Fibroblast of lung (primary cell): Measurements from ENCODE around the gene ATP8B2. TPM values are rescaled to one million over a fixed set of nuclear protein-coding genes. Genes with fewer than 3 reads are reported as not detected.

Source experiments
- DNase-seq, 2 donors: peaks; one replicate each; pipeline versions ENCODE4 v3.0.0 to v3.0.0-alpha.2; 2010; ENCODE audit warnings: low read depth in 2 of 2
- H2AFZ ChIP-seq: 2 replicates; pipeline ENCODE4 v1.5.1; 2012; ENCODE audit warnings: low read length, control low read depth, inconsistent platforms
- H3K27ac ChIP-seq: 2 replicates; pipeline ENCODE4 v1.5.1; 2011; ENCODE audit warnings: low read length, control low read depth; ENCODE audit not compliant: insufficient read depth
- H3K27me3 ChIP-seq: 2 replicates; pipeline ENCODE4 v1.5.1; 2011; ENCODE audit warnings: mild to moderate bottlenecking, low read length; ENCODE audit not compliant: control insufficient read depth, insufficient read depth
- H3K36me3 ChIP-seq: 2 replicates; pipeline ENCODE4 v1.5.1; 2011; ENCODE audit warnings: low read length; ENCODE audit not compliant: control insufficient read depth, insufficient read depth
- H3K4me1 ChIP-seq: 2 replicates; pipeline ENCODE4 v1.5.1; 2011; ENCODE audit warnings: low read length; ENCODE audit not compliant: control insufficient read depth, insufficient read depth; ENCODE audit errors: extremely low read depth
- H3K4me2 ChIP-seq: 2 replicates; pipeline ENCODE4 v1.5.1; 2011; ENCODE audit warnings: low read length, control low read depth; ENCODE audit not compliant: insufficient read depth; ENCODE audit errors: extremely low read depth
- H3K4me3 ChIP-seq, 4 experiments: fragments of 200-600 bp in 1 of 4; sonication (generic) in 1 of 4; replicated peaks in 1 of 4; 2 replicates each; pipeline ENCODE4 v1.5.1; 2011 to 2016; ENCODE audit warnings: low read length in 4 of 4, low read depth in 3 of 4, mild to moderate bottlenecking in 3 of 4, control low read depth in 2 of 4, inconsistent platforms in 1 of 4, mixed read lengths in 1 of 4; ENCODE audit not compliant: insufficient read depth in 1 of 4; ENCODE audit errors: control extremely low read depth in 1 of 4
- H3K79me2 ChIP-seq: 2 replicates; pipeline ENCODE4 v1.5.1; 2012; ENCODE audit warnings: mild to moderate bottlenecking, low read length, inconsistent platforms; ENCODE audit not compliant: control insufficient read depth, insufficient read depth
- H3K9ac ChIP-seq: 2 replicates; pipeline ENCODE4 v1.5.1; 2011; ENCODE audit warnings: mild to moderate bottlenecking, low read length, control low read depth; ENCODE audit not compliant: insufficient read depth
- H3K9me3 ChIP-seq: 2 replicates; pipeline ENCODE4 v1.5.1; 2012; ENCODE audit warnings: low read depth, low read length; ENCODE audit not compliant: control insufficient read depth, insufficient read depth
- H4K20me1 ChIP-seq: 2 replicates; pipeline ENCODE4 v1.5.1; 2011; ENCODE audit warnings: low read length; ENCODE audit not compliant: control insufficient read depth, insufficient read depth; ENCODE audit errors: extremely low read depth
- CTCF ChIP-seq, 2 donors: IDR thresholded peaks in 1 of 2; conservative IDR thresholded peaks in 1 of 2; 1 replicate in 1 of 2; 2 replicates in 1 of 2; pipeline ENCODE4 v1.5.1; 2011 to 2012; ENCODE audit warnings: low read length in 2 of 2, control low read depth in 1 of 2, inconsistent platforms in 1 of 2, low read depth in 1 of 2, mild to moderate bottlenecking in 1 of 2
- EZH2 ChIP-seq: IDR thresholded peaks from 2 replicates; pipeline ENCODE4 v1.5.1; 2012; ENCODE audit warnings: low read length, control low read depth, mild to moderate bottlenecking; ENCODE audit errors: missing control alignments
- polyA plus RNA-seq, 2 donors: library from polyadenylated mRNA; depleted of rRNA in 1 of 2; stranded (reverse) in 1 of 2; unstranded in 1 of 2; fragments of >200 nt; gene quantifications; 2 replicates each; pipeline ENCODE4 v1.2.1, GENCODE V29; 2011 to 2012; ENCODE audit warnings: missing spikeins in 1 of 2
- total RNA-seq: library from RNA; depleted of rRNA; stranded (reverse); fragments of >200 nt; gene quantifications from 2 replicates; pipeline ENCODE4 v1.2.1, GENCODE V29; 2014

The ATP8B2 gene
- total and polyA plus RNA-seq, 2 donors (not counting 1 experiment from before 2014, with no cell fraction given) = 101 to 205 TPM

GRCh38 chr1:154352245-154352580, 26.9 kb downstream of the ATP8B2 start:
- Histone ChIP-seq H4K20me1 (no peaks in the 10 kb centered on the region), H3K9me3 (no peaks in the 10 kb centered on the region), H3K9ac (no peak overlapping the region), H3K4me2 (peak overlapping the region; percentile 90), H2AFZ (no peak overlapping the region), H3K4me1 (peaks cover 11% of the 10 kb centered on the region), H3K27me3 (peaks cover 4% of the 10 kb centered on the region), H3K79me2 (no peaks in the 10 kb centered on the region), H3K27ac (peak overlapping the region; percentile 44), H3K36me3 (peaks cover 14% of the 10 kb centered on the region), H3K4me3 (peak overlapping the region in 2 of 4 experiments; percentile 40 to 46)
- no peak for TF ChIP-seq EZH2
- TF ChIP-seq CTCF (conservative IDR thresholded peaks at IDR 0.05 in 1 of 2, IDR thresholded peaks at IDR 0.05 in 1 of 2; ENCODE audit: low read depth in 1 of 2, low read length in 2 of 2) = no peak
- no peak for DNase-seq

DNA sequence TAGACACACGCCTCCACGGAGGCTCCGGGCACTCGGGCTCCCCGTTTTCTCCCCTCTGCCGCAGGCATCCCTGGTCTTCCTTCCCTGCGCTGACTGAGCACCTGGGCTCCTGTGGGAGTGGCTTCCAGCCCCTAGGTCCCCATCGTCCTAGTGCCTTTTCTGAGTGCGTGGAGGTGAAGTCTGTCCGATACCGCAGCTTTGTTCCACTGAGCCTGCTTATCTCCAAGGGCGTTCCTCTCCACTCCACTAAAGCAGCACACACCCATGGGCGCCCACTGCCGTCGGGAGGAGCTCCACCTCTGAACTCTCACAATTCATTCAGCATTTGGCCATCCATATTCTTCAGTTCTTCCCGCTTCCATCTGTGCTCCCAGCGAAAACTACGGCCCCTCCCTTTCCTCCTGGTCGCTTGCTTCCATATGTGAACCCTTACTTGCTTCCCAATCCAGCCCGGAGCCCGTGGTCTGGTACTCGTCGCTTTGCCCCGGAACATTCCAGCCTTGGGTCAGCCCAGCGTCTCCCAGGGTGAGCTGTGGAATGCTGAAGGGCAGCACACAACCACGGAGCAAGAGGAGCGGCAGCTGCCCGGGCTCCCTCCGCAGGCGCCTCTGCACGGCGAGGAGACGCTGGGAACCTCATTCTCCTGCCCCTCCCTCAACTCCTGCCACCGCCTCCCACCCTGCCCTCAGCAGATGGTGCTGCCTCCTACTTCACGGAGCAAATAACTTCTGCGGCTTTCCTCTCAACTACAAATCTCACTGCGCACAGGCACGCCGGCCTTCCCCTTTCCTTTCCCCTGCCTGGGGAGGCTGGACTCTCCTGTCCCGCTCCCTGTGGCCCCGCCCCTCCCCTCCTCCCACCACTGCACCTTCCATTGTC, 27.5 kb downstream of the ATP8B2 start:
- H3K27ac ChIP-seq = peak overlapping the region; percentile 44

More for the DNA sequence above, 27.5 kb downstream of the ATP8B2 start:
- Histone ChIP-seq H3K79me2 (no peaks in the 10 kb centered on the region), H3K36me3 (peaks cover 12% of the 10 kb centered on the region), H3K9ac (no peak overlapping the region), H3K9me3 (no peaks in the 10 kb centered on the region), H3K27me3 (peaks cover 4% of the 10 kb centered on the region), H3K4me3 (peak overlapping the region; percentile 1 to 46 (median 23)), H2AFZ (peak overlapping the region; percentile 54), H3K4me2 (peak overlapping the region; percentile 90), H4K20me1 (no peaks in the 10 kb centered on the region), H3K4me1 (peaks cover 11% of the 10 kb centered on the region)
- TF ChIP-seq CTCF (conservative IDR thresholded peaks at IDR 0.05 in 1 of 2, IDR thresholded peaks at IDR 0.05 in 1 of 2; ENCODE audit: low read depth in 1 of 2, low read length in 2 of 2) = peak in 1 of 2 donors; percentile 1
- TF ChIP-seq EZH2 = no peak
- peak; percentile 59 to 65 for DNase-seq
